Measurements from ENCODE around the gene IRGC.
"Not testable (repeated sequence)": the region's sequence is repeated elsewhere in the genome, so short reads cannot be mapped to it uniquely, and the experiment has no call there.

IRGC gene, protein sequence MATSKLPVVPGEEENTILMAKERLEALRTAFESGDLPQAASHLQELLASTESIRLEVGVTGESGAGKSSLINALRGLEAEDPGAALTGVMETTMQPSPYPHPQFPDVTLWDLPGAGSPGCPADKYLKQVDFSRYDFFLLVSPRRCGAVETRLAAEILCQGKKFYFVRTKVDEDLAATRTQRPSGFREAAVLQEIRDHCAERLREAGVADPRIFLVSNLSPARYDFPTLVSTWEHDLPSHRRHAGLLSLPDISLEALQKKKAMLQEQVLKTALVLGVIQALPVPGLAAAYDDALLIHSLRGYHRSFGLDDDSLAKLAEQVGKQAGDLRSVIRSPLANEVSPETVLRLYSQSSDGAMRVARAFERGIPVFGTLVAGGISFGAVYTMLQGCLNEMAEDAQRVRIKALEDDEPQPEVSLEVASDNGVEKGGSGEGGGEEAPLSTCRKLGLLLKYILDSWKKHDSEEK

DNA sequence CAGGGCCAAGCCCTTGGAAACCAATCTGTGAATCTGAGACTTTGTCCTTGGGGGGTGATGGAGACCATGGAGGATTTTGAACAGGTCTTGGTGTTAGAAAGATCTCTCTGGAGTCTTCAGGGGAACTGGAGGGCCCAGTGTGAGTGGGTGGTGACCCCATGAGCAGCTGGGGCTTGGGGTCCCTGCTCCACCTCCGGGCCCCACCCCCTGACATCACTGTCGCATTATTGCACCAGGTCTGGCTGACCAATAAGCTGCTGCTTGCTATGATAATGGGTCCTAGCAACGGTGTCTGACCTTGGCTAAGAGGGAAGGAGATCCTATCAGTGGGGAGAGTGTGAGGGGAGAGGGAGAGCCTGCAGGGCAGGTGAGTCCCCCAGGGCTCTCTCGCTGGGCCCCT, at the start of gene IRGC:
Gene IRGC (plus strand): TSS at position 301 of the 400 bp plus-strand sequence. CDS start 2,483 bp downstream, outside the sequence.
- no peak for DNase-seq

DNA sequence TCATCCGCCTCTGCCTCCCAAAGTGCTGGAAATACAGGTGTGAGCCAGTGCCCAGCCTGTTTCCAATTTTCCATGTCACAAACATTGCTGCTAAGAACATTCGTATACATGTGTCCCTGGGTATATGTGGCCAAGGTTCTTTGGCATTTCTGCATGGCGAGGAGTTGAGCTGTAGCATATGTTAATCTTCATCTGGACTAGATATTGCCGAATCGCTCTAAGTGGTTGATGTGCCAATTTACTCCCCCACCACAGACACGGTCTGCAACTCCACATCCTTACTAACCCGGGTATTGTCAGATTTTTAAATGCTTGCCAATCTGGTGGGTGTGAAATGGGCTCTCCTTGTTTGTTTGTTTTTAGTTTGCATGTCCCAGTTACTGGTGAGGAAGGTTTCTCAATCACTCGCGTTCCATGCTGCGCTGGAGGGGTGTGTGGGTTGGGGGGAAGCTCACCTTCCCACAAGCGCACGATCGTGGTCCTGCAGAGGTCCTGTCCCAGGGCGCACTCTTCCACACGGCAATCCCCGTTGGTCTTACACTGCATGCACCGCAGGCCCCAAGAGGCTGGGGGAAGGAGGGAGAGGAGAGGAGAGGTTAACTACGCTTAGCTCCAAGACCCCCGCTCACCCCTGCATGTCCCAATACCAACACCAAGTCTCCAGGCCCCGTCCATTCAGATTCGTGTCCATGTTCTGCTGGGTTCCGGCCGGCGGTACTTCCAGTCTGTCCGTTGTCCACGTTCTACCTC, 48.6 kb upstream of the IRGC start:
- DNase-seq: no peak

DNA sequence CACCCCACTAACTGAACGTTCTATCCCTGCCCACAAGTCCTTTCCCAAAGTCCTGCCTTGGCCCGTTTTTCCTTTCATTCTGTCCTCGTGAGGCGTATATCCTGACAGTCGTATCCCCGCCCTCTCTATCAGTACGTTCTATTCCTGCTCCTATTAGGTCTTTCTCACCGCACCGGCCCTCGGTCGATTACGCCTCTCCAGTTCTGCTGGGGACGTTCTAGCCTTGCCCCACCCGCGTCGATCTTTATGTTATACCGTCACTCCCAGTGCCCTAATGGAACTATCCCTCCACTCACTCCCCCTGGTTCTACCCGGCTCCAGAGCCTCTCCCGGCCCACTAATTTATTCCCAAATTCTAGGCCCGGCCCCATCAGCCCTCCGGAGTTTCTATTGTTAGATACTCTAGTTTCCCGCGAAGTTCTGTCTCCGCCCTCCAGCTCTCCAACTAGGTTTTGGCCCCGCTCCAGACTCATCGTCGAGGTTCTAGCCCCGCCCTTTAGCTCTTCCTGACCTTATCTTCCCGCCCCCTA, 47.9 kb upstream of the IRGC start:
- DNase-seq: no peak

DNA sequence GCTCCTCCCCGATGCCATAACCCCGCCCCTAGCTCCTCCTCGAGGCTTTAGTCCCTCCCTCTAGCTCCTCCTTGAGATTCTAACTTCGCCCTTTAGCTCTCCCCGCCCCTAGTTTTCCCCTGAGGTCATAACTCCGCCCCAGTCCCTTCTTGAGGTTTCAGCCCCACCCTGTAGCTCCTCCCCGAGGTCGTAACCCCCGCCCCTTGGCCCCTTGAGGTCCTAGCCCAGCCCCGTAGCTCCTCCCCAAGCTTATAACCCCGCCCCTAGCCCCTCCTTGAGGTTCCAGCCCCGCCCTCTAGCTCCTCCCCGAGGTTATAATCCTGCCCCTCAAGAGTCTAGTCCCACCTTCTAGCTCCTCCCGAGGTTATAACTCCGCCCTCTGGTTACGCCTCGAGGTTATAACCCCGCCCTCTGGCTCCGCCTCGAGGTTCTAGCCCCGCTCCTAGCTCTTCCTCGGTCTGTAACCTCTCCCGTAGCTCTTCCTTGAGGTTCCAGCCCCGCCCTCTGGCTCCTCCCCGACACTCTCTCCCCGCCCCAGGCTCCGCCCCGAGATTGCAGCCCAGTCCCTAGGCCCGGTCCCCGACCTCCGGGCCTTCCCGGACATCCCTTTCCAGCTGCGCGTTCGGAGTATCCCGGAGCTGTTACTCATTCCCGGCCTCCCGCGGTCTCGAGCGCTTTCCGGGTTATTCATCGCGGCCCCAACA, 47.3 kb upstream of the IRGC start:
- peak; percentile 97 for DNase-seq

DNA sequence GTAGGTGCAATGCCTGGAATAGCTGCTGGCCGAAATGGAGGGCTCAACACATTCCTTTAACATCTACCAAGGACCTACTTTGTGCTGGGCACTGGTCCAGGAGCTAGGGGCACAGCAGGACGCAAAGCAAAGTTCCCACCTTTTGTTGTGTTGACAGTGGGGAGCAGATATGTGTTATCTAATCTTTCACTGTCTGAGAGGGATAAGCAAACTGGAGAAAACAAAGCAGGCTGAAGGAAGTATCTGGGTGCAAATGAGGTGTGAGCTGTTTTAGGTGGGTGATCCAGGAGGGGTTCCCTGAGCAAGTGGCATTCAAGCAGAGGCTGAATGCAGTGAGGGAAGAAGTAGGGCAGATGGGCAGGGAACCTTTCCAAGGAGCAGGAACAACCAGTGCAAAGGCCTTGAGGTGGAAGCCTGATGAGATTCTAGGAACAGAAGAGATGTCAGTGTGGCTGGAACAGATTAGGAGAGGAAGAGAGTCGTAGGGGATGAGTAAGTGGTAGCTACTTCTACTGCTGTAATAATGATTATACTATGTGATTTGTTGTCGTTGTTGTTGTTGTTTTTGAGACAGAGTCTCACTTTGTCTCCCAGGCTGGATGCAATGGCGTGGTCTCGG, 43.7 kb upstream of the IRGC start:
- DNase-seq: no peak

DNA sequence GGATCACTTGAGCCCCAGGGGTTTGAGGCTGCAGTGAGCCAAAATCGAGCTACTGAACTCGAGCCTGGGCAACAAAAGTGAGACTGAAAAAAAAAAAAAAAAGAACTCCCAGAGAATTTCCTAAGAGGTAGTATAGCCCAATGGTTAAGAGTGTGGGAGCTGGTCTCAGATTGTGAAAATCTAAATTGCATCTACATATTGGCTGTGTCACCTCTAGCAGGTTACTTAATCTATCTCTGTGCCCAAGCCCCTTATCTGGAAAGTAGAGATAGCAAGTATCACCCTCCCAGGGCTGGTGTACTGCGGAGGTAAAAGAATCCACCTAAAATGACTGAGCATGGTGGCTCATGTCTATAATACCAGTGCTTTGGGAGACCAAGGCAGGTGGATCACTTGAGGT, 42.2 kb upstream of the IRGC start:
- no peak for DNase-seq

DNA sequence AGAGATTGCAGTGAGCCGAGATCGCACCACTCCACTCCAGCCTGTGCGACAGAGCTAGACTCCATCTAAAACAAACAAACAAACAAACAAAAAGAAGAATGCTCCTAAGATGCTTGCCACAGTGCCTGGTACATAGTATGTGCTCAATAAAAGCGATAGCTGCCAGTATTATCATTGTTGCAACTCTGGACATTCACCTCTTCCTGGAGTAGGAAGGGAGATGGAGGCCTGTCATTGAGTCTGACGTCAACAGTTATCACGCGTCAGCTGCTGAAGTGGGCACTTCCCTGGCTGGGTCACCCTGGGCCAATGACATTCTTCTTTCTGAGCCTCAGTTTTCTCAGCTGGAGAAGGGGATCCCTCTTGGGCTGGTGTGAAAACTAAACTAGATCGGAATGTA, 41.7 kb upstream of the IRGC start:
- no peak for DNase-seq

DNA sequence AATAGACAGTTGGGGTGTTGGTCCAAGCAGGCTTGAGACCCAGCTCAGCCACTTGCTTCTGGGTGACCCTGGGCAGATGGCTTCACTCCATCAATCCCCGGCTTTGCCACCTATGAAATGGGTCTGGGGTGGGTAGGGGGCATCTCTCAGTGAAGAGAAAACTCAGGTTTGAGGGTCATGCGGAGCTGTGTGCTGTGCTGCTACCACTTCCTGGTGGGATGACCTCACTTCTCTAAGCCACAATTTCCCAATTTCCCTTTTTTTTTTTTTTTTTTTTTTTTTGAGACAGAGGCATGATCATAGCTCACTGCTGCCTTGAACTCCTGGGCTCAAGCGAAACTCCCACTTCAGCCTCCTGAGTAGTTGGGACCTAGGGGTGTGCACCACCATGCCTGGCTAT, 41.3 kb upstream of the IRGC start:
- DNase-seq: no peak

DNA sequence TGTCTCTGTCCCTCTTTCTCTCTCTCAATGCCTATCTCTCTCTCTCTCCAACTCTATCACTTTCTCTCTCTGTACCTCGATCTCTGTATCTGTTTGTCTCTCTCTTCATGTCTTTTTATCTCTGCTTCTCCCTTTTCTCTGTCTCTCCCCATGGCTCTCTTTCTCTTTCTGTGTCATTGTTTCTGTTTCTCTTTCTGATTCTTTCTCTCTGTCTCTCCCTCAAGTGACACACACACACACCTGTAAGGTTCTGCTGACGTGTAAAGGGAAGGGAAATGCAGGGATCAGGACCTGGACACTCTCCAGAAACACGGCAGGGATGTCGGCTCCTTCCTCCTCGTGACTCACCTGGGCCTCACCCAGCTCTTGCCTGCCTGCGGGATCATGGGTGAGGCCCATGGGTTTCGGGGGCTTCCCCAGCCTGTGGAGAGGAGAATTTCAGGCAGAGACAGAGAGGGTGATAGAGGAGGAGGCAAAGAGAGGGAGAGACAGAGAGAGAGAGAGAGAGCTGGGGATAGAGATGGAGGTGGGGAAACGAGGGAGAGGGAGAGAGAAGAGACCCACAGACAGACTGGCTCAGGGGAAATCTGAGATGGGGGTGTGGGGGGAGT, 40.5 kb upstream of the IRGC start:
- no peak for DNase-seq

DNA sequence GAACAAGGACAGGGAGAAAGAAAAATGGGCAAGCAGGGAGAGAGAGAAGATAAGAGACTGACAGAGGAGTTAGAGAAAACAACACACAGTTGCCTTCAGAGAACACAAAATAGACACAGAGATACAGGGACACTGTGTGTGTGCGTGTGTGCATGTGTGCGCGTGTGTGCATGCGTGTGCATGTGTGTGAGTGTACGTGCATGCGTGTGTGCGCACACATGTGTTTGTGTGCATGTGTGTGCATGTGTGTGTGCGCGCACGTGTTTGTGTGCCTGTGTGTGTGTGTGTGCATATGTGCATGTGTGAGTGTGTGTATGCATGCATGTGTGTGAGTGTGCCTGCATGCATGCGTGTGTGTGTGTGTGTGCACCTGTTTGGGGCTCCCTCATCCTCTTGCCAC, 40.0 kb upstream of the IRGC start:
- no peak for DNase-seq

DNA sequence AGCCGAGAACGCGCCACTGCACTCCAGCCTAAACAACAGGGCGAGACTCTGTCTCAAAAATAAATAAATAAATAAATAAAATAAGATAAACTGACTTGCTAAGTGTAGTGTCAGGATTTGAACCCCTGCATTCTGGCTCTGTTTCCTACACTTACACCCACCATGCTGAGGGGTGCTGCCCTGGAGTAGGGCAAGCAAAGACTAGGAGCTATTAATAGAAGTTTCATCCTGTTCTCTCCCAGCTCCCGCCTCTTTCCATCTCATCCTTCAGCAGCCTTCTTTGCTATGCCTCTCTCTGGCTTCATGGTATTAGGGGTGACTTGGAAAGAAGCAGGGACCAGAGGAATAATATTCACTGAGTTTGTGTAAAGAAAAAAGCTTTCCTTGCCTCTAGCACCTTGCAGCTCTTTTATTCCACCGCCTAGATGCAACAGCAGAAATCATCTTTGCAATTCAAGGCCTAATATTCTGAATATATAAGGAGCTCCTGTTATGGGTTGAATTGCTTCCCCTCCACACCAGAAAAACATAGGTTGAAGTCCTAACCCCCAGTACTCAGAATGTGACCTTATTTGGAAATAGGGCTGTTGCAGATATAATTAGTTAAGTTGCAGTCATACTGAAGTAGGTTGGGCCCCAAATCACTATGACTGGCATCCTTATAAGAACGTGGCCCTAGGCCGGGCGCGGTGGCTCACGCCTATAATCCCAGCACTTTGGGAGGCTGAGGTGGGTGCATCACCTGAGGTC, 37.2 kb upstream of the IRGC start:
- no peak for DNase-seq

DNA sequence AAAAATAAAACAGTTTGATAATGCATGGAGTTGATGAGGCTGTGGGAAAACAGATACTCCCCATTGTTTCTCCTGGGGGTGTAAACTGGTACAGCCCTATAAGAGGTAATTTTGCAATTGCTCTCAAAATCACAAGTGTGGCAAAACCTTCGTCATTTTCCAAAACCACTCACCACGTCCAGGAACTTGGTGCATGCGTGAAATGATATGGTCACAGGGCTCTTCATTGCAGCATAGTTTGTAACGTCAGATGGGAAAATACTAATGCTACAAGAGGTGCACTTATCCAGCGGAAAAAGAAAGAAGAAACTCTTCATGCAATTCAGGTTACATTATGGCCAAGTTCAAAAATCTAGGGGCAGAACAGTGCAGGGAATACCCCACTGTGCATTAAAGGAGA, 34.1 kb upstream of the IRGC start:
- DNase-seq: no peak

DNA sequence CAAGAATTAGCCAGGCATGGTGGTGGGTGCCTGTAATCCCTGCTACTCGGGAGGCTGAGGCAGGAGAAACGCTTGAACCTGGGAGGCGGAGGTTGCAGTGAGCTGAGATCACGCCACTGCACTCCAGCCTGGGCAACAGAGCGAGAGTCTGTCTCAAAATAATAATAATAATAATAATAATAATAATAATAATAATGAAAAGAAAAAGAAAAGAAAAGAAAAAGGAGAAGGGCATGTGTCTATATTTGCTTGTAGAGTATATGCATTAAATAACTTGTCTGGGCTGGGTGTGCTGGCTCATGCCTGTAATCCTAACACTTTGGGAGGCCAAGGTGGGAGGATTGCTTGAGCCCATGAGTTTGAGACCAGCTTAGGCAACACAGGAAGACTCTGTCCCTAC, 33.6 kb upstream of the IRGC start:
- not testable (repeated sequence) for DNase-seq

DNA sequence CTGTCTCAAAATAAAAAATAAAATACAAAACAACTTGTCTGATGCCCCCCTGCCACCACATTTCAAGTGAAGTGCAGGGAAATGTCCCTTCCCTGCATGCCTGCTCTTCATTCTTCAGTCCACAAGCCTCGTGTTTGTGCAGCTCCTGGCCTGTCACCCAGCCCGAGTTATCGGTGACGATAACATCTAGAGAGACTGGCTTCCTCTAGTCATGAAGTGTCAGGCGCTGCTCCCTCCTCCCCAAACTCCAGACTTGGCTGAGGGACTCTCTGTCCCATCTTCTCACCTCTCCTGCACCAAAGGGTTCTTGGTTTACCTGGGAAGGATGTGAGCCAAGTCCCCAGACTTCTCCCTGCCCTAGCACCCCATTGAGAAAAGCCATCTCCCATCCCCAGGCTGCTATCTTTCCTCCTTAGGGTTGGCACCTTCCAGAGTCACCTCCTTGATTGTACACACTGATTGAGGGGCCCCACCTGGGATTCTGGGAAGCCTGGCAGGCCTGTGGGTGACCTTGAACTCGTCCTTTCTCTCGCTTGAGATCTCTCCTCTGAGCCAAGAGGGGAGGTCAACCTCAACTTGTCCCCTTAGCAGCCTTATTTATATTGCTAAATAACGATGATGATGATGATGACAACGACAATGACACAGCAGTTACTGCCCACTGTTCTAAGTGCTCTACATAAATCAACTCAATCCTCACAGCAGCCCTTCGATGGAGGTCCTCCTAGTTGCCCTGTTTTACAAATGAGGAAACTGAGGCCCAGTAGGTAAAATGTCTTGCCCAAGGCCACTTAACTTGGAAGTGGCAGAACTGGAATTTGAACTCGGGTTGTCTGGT, 32.8 kb upstream of the IRGC start:
- no peak for DNase-seq

DNA sequence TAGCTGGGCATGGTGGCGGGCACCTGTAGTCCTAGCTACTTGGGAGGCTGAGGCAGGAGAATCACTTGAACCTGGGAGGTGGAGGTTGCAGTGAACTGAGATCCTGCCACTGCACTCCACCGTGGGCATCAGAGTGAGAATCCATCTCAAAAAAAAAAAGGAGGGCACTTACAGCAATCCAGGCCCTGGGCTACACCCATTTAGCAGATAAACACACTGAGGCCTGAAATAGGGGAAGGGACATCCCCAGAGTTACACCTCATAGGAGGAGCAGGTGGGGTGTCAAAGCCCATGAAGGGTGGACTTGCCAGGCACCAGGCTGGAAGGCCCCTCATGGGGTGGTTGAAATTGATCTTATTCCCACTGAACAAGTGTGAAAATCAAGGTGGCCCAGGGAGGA, 32.0 kb upstream of the IRGC start:
- no peak for DNase-seq

DNA sequence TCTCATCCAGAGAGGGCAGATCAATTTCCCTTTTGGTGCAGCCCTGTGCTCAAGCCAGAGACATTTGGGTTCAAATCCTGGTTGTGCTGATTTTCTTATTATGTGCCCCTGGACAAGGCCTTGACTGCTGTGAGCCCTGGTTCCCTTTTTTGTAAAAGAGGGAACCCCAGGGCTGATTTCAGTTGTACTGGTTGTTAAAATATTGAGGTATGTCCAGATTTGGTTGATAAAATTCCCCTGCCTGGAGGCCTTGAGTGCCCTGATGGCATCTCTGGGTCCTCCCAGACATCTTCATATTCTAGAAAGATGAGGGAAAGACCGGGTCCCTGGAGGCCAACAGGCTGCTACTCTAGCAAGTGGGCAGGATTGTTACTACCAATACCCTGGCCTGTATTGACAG, 31.6 kb upstream of the IRGC start:
- DNase-seq: no peak

DNA sequence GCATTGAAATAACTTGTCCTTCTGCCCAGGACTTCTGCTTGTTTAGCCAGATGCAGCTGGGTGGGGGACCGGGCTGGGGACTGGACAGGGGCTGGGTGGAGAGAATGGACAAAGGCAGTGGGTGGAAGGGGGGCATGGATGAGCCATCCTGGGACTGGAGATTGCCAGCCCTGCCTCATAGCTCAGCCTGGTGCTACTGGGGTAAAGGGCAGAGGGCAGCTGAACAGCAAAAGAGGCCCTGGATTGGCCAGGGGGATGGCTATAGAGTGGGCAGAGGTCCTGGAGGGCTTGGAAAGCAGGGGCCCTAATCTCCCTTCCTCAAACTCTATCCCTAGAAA, 28.2 kb upstream of the IRGC start:
- no peak for DNase-seq

DNA sequence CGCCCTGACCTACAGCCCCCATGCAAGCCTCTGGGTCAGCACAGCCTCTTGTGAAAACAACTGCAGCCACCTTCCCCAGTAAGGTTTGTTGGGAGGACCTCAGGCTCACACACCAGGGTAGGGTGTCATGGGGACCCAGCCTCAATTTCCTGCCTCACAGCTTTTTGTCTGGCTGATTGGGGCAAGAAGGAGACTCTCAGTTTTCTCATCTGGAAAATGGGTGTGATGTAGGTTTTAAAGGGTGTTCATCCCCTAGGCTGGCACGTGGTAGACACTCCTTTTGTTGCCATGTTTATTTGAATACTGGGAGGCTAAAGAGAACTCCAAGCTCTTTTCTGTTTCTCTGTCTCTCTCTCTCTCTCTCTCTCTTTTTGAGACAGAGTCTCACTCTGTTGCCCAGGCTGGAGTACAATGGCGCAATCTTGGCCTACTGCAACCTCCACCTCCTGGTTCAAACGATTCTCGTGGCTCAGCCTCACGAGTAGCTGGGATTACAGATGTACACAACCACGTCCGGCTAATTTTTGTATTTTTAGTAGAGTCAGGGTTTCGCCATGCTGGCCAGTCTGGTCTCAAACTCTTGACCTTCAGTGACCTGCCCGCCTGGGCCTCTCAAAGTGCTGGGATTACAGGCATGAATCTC, 27.7 kb upstream of the IRGC start:
- DNase-seq: no peak

DNA sequence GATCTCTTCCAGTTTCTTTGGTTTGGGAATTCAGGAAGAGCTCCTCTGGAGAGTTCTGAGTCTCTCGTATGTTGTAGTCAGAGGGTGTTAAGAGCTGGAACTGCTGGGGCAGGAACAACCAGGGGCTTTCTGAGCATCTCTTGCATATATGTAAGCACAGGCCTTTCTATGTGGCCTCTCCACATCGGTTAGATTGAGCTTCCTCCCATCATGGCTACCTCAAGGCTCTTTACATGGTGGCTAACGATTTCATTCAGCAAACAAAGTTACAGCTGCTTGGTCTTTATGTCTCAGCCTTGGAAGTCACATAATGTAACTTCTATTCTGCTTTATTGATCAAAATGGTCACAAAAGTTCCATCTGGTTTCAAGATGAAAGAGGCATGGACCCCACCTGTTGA, 25.4 kb upstream of the IRGC start:
- DNase-seq: no peak

DNA sequence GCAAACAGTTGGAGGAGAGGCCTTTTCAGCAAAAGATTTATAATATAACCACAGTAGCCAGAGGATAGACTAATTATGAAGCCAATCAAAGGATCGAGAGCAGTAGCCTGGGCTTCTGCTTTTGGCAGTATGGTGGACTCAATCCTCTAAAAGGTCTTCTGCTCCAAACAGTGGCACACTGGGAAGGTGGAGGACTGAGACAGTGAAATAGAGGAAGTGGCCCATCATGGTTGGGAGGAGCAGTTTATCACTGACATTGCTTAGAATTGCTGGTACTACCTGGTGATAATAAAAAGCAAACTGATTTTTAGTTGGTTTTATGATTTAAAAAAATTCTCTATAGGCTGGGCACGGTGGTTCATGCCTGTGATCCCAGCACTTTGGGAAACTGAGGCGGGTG, 25.0 kb upstream of the IRGC start:
- no peak for DNase-seq
